HEK293 (cell line): ENCODE results near the gene TREM1.

Experiments
- MZF1 ChIP-seq: fragments of 450-650 bp; formaldehyde crosslinking; IDR thresholded peaks from 2 replicates; pipeline ENCODE4 v1.5.1; 2017; ENCODE audit warnings: missing biosample characterization, missing genetic modification characterization, borderline replicate concordance
- TCF7L2 ChIP-seq: IDR thresholded peaks from 2 replicates; pipeline ENCODE4 v1.6.1; 2011; ENCODE audit warnings: low read depth, mild to moderate bottlenecking, inconsistent platforms, low read length, moderate library complexity, borderline replicate concordance
- YY1 ChIP-seq: fragments of 450-650 bp; formaldehyde crosslinking; IDR thresholded peaks from 2 replicates; pipeline ENCODE4 v1.5.1; 2018; ENCODE audit warnings: missing biosample characterization, missing genetic modification characterization
- ZBTB17 ChIP-seq: fragments of 450-650 bp; formaldehyde crosslinking; IDR thresholded peaks from 2 replicates; pipeline ENCODE4 v1.5.1; 2016; ENCODE audit warnings: missing biosample characterization, missing genetic modification characterization
- ZIC2 ChIP-seq: fragments of 450-650 bp; formaldehyde crosslinking; IDR thresholded peaks from 2 replicates; pipeline ENCODE4 v1.5.1; 2016; ENCODE audit warnings: missing biosample characterization, missing genetic modification characterization
- ZNF121 ChIP-seq: fragments of 450-650 bp; formaldehyde crosslinking; IDR thresholded peaks from 2 replicates; pipeline ENCODE4 v1.5.1; 2016; ENCODE audit warnings: missing biosample characterization, missing genetic modification characterization
- ZNF138 ChIP-seq: fragments of 450-650 bp; formaldehyde crosslinking; IDR thresholded peaks from 2 replicates; pipeline ENCODE4 v1.5.1; 2016; ENCODE audit warnings: missing biosample characterization, missing genetic modification characterization, borderline replicate concordance
- ZNF561 ChIP-seq: fragments of 450-650 bp; IDR thresholded peaks from 2 replicates; pipeline ENCODE4 v1.5.1; 2018; ENCODE audit warnings: missing biosample characterization, missing genetic modification characterization, borderline replicate concordance
- ZNF747 ChIP-seq: fragments of 450-650 bp; formaldehyde crosslinking; IDR thresholded peaks from 2 replicates; pipeline ENCODE4 v1.5.1; 2016; ENCODE audit warnings: missing biosample characterization, missing genetic modification characterization
- ZXDB ChIP-seq: fragments of 450-650 bp; formaldehyde crosslinking; IDR thresholded peaks from 2 replicates; pipeline ENCODE4 v1.5.1; 2016; ENCODE audit warnings: missing biosample characterization, missing genetic modification characterization
- TF ChIP-seq, protein P1 (sequence below): fragments of 450-650 bp; formaldehyde crosslinking; IDR thresholded peaks from 2 replicates; pipeline ENCODE4 v1.5.1; 2016; ENCODE audit warnings: missing biosample characterization, missing genetic modification characterization

- TF ChIP-seq, protein P1, sequence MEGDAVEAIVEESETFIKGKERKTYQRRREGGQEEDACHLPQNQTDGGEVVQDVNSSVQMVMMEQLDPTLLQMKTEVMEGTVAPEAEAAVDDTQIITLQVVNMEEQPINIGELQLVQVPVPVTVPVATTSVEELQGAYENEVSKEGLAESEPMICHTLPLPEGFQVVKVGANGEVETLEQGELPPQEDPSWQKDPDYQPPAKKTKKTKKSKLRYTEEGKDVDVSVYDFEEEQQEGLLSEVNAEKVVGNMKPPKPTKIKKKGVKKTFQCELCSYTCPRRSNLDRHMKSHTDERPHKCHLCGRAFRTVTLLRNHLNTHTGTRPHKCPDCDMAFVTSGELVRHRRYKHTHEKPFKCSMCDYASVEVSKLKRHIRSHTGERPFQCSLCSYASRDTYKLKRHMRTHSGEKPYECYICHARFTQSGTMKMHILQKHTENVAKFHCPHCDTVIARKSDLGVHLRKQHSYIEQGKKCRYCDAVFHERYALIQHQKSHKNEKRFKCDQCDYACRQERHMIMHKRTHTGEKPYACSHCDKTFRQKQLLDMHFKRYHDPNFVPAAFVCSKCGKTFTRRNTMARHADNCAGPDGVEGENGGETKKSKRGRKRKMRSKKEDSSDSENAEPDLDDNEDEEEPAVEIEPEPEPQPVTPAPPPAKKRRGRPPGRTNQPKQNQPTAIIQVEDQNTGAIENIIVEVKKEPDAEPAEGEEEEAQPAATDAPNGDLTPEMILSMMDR (tag by site-specific recombination), result no peak
- TF ChIP-seq TCF7L2, result no peak
- TF ChIP-seq YY1, result no peak
- TF ChIP-seq ZNF747 (tag by site-specific recombination), result no peak
- no peak for TF ChIP-seq MZF1 (tag by site-specific recombination)
- no peak for TF ChIP-seq ZNF121 (tag by site-specific recombination)
- no peak for TF ChIP-seq ZIC2 (tag by site-specific recombination)
- TF ChIP-seq ZNF138, result no peak
- TF ChIP-seq ZNF561, result no peak
- TF ChIP-seq ZXDB (tag by site-specific recombination), result no peak
- no peak for TF ChIP-seq ZBTB17 (tag by site-specific recombination)
Measured at GRCh38 chr6:41274256-41274655, 12.2 kb downstream of the TREM1 start.
